Lung microvascular endothelial cell (primary cell): ENCODE data around the gene TAC4. TPM values are rescaled to one million over a fixed set of nuclear protein-coding genes. Genes with fewer than 3 reads are reported as not detected.
A peak's percentile ranks its signal among the peaks of the same experiment; 100 is the strongest.

Source experiments
- DNase-seq, 2 donors: peaks; one replicate each; pipeline versions ENCODE4 v3.0.0 to v3.0.0-alpha.2; 2010; ENCODE audit warnings: low read depth in 2 of 2
- total RNA-seq: library from RNA; depleted of rRNA; stranded (reverse); fragments of >200 nt; gene quantifications from 2 replicates; pipeline ENCODE4 v1.2.1, GENCODE V29; 2014

The TAC4 gene
- total RNA-seq, 1 donor from 2014 or later = not detected

DNA sequence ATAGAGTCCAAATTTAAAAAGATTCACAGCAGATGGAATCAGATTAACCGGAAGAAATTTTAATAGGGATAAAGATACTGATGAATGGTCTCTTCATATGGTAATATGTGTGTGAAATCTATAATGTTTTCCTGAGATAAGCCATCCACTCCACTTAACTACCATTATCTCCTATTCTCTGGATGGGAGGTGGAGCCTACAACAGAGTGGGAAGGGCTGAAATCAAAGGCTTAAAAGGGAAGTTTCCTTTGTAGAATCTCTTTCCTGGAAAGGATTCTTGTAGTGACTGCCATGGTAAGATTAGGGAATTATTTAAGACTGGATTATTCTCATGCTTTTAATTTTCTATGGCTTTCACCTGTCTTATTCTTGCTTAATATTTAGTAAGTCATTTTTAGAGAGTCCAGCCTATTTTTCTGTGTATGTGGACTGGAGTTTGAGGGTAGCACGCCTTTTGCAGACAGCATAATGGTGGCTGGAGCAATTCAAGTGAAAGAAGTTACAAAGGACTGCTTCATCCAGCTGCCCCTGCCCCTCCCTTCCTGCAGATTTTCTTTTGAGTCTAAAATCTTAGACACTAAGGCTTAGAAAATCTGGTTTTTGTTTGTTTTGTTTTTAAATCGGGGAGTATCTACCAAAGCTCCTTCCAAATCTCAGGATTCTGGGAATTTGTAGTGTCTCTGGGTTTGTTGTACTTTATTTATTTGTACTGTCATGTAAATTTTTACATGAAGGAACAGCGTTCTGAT, 32.9 kb downstream of the TAC4 start:
- no peak for DNase-seq

DNA sequence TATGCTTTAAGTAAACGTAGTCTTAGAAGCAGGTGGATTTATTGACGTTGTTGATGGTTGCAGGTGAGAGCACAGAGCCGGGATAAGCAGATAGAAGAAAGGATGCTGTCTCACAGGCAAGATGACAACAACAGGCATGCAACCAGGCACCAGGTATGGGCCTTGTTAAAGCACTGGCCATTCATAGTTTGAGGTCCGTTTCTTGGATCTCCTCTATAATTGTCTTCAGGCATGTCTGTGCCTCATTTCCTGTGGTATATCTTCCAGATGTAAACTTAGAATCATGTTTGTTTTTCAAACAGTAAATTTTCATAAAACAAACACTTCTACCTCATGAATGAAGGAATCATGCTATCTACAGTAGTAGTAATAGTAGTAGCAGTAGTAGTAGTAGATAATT, 38.8 kb downstream of the TAC4 start:
- DNase-seq = no peak

DNA sequence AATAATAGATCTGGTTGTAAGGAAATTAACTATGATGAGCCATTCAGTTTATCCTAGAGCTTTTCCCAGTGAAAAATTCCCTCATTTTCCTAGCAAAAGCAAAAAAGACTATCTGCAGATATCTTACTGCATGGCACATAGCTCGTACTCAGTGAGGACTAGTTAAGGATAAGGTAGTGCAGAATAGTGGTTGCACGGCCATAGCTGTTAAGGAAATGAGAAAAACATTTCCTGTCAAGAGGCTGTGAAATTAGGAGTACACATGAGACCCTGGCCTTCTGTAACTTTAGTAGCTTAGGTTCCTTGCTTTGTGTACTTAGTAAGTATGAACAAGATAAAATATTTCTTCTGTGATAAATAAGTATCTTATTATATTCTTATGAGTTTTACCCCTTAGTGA, 49.1 kb downstream of the TAC4 start:
- DNase-seq = no peak

DNA sequence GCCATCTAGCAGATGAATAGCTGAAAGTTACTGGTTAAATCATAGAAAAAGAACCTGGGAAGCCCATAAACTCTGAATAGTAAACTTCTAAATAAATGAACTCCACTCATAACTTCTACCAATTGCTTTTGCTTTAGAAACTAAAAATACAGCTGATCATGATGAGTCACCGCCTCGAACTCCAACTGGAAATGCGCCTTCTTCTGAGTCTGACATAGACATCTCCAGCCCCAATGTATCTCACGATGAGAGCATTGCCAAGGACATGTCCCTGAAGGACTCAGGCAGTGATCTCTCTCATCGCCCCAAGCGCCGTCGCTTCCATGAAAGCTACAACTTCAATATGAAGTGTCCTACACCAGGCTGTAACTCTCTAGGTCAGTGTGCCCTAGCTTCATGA, 49.7 kb downstream of the TAC4 start:
- peak in 1 of 2 donors; percentile 49 for DNase-seq

DNA sequence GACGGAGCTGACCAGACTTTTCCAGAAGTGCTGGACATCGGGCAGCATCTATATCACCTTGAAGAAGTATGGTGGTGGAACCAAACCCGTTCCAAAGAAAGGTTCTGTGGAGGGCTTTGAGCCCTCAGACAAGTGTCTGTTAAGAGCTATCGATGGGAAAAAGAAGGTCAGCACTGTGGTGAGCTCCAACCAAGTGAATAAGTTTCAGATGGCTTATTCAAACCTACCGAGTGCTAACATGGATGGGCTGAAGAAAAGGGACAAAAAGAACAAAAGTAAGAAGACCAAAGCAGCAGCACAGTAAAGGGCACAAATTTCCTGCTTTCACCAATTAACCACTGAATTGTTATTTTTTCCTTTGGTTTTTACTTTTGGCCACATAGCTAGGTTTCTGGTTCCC, 52.5 kb downstream of the TAC4 start:
- no peak for DNase-seq

DNA sequence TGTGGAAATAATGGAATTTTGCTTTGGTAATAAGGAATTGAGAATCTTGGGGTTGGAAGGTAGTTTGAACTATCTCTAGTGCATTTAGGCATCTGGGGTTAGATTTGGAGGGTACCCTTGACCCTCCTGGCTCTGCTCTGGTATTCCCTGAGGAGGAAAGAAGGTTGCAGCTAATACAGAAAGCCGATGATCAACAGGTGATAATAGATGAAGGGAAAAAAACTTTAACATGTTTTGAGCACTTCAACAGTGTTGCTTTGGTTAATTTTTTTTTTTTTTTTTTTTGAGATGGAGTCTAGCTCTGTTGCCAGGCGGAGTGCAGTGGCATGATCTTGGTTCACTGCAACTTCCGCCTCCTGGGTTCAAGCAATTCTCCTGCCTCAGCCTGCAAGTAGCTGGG, 54.6 kb downstream of the TAC4 start:
- no peak for DNase-seq

DNA sequence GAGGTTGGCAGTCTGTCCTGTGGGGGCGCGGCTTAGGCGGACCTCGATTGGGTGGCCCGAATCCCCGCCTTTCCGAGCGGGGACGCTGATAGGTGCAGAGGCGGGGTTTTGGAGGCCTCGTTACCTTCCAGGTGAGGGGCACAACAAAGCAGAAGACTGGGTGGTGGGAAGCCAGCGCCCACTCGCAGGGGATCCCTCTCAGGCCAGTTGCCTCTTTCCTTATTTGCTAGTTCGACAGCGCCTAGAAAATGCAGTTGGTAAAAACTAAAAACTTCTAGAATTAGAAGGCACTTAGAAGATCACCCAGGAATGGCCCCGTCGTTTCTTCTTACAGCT, 58.7 kb downstream of the TAC4 start:
- DNase-seq = no peak

DNA sequence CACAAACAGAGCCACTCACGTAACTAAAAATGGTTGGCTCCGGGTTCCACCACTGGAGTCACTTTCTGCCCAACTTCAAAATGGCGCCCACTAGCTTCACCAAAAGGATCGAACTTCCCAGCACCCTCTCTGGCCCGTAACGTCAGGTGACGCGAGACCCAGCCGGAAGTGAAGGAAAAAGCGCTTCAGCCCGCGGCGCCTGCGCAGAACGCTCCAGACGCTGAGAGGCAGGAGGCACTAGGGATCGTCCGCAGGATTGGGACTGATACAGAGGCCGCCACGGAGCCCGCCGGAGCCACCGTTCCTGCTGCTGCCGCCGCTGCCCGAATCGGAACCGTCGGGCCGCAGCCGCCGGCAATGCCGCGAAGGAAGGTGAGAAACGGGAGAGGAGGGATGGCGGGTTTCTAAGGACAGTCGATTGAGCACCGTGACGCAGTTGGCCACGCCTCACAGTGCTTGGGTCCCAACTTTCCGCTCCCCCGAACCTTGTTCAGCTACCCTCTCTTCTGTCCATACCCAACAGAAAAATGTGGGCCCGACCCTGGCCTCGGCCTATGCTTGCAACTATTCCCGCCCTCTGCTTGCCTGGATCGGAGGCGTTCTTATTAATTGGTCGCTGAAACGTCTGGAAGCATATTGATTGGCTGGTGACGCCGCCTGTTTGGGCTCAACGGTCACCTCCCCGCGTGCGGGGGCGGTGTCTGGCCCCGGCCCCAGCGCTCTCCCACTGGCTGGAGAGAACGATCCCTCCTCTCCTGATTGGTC, 59.2 kb downstream of the TAC4 start, which contains the start of gene KAT7:
Gene KAT7 (plus strand): TSS at position 204 of the 765 bp plus-strand sequence. CDS start 154 bp downstream, at position 358.
- peak; percentile 100 for DNase-seq

Other genes with a start within 250 kb of the TAC4 start
- 83.9 and 139 TPM in 2 replicates for gene SPOP, start 170.0 kb downstream of the TAC4 start, total RNA-seq
- gene SLC35B1, start 140.1 kb downstream of the TAC4 start, total RNA-seq = 47.7 and 60.7 TPM in 2 replicates
- gene FAM117A, start 83.9 kb downstream of the TAC4 start, total RNA-seq = 2.8 and 6.7 TPM in 2 replicates
- 21.4 and 22.0 TPM in 2 replicates for gene KAT7, start 59.4 kb downstream of the TAC4 start, total RNA-seq
- not detected in 2 replicates for gene DLX4, start 121.1 kb upstream of the TAC4 start, total RNA-seq
- not detected in 2 replicates for gene DLX3, start 147.2 kb upstream of the TAC4 start, total RNA-seq
- 112 and 162 TPM in 2 replicates for gene ITGA3, start 208.0 kb upstream of the TAC4 start, total RNA-seq
- 11.6 and 13.3 TPM in 2 replicates for gene PDK2, start 247.3 kb upstream of the TAC4 start, total RNA-seq